ENCODE results near the gene KHNYN. TPM values are rescaled to one million over a fixed set of nuclear protein-coding genes. Genes with fewer than 3 reads are reported as not detected.

The KHNYN gene
- total RNA-seq, 4 donors from 2014 or later, result 16.5 to 88.6 (median 66.1) TPM

DNA sequence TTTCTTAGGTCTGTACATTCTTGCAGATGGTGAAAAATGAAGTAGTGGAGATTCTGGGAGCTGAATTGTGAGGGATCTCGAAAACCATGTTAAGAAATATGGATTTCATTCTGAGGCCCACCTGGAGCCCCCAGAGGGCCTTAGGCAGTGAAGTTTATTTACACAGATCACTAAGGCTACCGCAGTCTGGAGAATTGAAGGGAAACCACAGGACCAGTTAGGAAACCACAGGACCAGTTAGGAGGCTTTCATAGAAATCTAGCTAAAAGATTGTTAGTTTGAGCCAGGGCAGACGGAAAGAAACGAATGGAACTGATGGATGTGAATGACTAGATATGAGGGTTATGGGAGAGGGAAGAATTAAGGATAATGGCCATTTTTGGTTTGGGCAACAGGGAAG lies 7.5 kb upstream of the KHNYN start:
- intact Hi-C loops (cut with DNase I; ENCODE audit: low total_unique reads), result no loop called here
- no peak overlapping the region for H3K4me3 ChIP-seq
- no peaks in the 10 kb centered on the region for H3K4me1 ChIP-seq
- no peak overlapping the region for H3K27ac ChIP-seq
- no peaks in the 10 kb centered on the region for H3K27me3 ChIP-seq
- H3K9me3 ChIP-seq, result no peaks in the 10 kb centered on the region
- no peak for TF ChIP-seq POLR2A (IDR thresholded peaks at IDR 0.05)
- TF ChIP-seq, protein P1, sequence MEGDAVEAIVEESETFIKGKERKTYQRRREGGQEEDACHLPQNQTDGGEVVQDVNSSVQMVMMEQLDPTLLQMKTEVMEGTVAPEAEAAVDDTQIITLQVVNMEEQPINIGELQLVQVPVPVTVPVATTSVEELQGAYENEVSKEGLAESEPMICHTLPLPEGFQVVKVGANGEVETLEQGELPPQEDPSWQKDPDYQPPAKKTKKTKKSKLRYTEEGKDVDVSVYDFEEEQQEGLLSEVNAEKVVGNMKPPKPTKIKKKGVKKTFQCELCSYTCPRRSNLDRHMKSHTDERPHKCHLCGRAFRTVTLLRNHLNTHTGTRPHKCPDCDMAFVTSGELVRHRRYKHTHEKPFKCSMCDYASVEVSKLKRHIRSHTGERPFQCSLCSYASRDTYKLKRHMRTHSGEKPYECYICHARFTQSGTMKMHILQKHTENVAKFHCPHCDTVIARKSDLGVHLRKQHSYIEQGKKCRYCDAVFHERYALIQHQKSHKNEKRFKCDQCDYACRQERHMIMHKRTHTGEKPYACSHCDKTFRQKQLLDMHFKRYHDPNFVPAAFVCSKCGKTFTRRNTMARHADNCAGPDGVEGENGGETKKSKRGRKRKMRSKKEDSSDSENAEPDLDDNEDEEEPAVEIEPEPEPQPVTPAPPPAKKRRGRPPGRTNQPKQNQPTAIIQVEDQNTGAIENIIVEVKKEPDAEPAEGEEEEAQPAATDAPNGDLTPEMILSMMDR (IDR thresholded peaks at IDR 0.05), result no peak
- DNase-seq, result no peak
- no peaks in the 10 kb centered on the region for H3K36me3 ChIP-seq

DNA sequence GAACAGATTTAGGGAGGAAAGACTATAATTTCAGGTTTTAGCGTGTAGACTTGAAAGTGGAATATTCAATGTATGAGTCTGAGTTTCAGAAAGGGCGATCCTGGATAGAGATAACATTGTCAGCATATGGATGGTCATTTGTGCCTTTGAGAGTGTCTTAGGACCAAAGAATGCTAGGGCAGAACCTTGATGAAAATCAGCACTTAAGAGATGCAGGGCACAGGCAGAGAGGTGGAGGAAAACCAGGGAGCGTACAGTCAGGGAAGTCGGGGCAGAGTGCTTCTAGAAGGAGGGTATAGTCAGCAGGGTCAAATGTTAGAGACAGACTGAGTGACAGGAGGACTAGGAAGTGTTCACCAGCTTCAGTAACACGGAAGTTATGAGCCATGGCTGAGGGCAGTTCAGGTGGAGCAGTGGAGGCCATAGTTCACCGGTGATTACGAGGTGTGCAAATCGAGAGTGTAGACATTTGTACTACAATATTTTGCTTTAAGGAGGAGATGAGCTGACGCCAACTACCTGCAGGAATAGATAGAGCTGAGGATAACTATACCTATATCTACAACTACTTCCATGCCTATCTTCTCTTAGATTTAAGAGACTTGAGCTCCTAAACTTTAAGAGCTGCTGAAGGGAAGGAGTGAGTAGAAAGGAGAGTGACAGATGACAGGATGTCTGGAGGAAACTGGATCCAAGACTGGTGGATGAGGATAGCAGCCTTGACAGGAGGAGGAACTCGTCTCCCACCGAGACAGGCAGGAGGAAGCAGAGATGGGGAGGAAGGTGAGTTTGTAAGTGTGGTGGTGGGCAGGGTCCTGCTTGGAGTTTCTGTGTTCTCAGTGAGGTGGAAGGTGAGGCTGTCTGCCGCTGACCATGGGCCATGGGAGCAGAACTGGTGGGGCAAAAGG lies 6.8 kb upstream of the KHNYN start:
- H3K27me3 ChIP-seq, result no peaks in the 10 kb centered on the region
- no peak for DNase-seq
- intact Hi-C loops (cut with DNase I; ENCODE audit: low total_unique reads), result no loop called here
- no peak overlapping the region for H3K27ac ChIP-seq
- H3K36me3 ChIP-seq, result no peaks in the 10 kb centered on the region
- no peak for TF ChIP-seq POLR2A (IDR thresholded peaks at IDR 0.05)
- TF ChIP-seq, protein P1 (IDR thresholded peaks at IDR 0.05), result no peak
- no peaks in the 10 kb centered on the region for H3K4me1 ChIP-seq
- H3K4me3 ChIP-seq, result no peak overlapping the region
- no peaks in the 10 kb centered on the region for H3K9me3 ChIP-seq

DNA sequence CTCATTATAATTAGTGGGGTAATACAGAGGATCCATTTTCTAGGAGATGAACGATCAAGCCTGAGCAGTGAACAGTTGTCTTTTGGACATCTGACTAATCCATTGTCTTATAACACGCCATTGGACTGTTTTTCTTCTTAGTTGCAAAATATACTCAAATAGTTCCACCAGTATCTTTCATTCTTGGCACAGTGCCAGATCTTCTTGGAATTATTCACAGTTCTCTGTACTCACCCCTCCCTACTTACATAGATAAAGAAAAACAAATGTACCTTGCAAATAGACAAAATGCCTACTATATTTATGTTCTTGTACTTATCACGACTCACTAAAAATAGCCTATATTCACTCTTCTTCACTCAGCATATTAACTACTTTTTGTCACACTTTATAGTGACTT lies 4.0 kb upstream of the KHNYN start:
- H3K36me3 ChIP-seq, result no peaks in the 10 kb centered on the region
- H3K4me3 ChIP-seq, result no peak overlapping the region
- peak in 1 of 2 donors; percentile 22 for DNase-seq
- TF ChIP-seq, protein P1 (IDR thresholded peaks at IDR 0.05), result no peak
- TF ChIP-seq POLR2A (IDR thresholded peaks at IDR 0.05), result no peak
- no peaks in the 10 kb centered on the region for H3K27me3 ChIP-seq
- H3K27ac ChIP-seq, result peak overlapping the region in 1 of 2 donors; percentile 17
- no peaks in the 10 kb centered on the region for H3K9me3 ChIP-seq
- intact Hi-C loops (cut with DNase I; ENCODE audit: low total_unique reads), result no loop called here
- no peaks in the 10 kb centered on the region for H3K4me1 ChIP-seq

DNA sequence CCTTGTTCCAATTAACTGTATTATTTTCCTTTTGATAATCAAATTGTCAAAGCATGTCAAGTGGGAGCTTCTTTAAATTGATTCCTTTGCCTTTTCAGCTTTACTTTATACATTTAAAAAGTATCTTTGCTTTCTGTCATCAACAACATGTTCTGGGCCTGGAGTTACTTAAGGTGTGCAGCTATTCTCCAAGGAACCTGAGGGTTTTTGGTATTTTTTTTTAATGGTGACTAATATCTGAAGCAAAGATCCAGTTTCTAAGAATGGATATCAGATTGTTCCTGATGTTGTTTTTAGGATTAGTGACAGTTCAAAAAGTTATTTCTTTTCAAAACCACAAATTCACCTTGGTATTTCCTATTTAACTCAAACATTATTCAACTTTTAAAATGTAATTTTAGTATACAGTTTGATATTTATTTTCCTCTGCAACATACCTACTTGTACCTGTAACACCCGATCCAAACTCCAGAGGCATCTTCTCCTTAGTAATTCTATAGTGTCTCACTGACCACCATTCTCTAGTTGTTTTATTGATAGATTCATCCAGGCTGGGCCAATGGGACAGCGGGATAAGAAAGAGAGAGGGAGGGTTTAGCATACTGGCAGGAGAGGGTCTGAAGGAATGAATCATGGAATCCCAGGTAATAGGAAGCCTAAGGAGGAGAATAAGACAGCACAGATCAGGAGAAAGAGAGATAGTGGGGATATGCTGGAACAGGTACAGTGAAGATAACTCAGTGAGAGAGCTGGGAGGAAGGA lies 3.4 kb upstream of the KHNYN start:
- Histone ChIP-seq H3K27me3 (no peaks in the 10 kb centered on the region), H3K4me1 (peaks cover 0 to 1% of the 10 kb centered on the region in 2 donors), H3K36me3 (no peaks in the 10 kb centered on the region), H3K27ac (peak overlapping the region in 1 of 2 donors; percentile 17), H3K4me3 (no peak overlapping the region), H3K9me3 (no peaks in the 10 kb centered on the region)
- intact Hi-C loops (cut with DNase I; ENCODE audit: low total_unique reads), result no loop called here
- TF ChIP-seq POLR2A (IDR thresholded peaks at IDR 0.05), result no peak
- TF ChIP-seq, protein P1 (IDR thresholded peaks at IDR 0.05), result no peak
- DNase-seq, result no peak
